Hippocampal formation (tissue), 2 donors: ENCODE results near the gene KIF5A.
"Not testable (repeated sequence)": the region's sequence is repeated elsewhere in the genome, so short reads cannot be mapped to it uniquely, and the experiment has no call there.

Experiments used
- DNase-seq, 2 donors: peaks; one replicate each; lab custom pipeline; 2025; lab: John Stamatoyannopoulos, UW

The KIF5A gene

GRCh38 chr12:57584050-57584449, 34.2 kb downstream of the KIF5A start:
- no peak for DNase-seq

DNA sequence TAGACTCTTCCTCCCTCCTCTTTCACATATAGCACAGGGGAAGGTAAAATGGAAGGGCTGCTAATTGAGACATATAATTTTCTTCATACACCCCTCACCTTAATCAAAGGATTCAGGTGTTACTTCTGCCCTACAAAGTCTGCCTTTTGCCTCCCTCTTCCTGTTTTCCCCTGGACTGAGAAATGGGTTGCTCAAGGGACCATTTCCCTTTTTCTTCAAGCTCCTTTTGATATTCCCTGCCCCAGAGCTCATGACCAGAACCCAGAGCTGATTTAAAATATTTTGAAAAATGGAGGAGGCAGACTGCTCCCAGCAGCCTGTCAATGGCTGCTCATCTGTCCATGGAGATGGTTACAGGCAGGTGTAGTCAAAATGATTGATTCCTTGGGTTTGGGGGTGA, 34.8 kb downstream of the KIF5A start:
- DNase-seq: no peak

DNA sequence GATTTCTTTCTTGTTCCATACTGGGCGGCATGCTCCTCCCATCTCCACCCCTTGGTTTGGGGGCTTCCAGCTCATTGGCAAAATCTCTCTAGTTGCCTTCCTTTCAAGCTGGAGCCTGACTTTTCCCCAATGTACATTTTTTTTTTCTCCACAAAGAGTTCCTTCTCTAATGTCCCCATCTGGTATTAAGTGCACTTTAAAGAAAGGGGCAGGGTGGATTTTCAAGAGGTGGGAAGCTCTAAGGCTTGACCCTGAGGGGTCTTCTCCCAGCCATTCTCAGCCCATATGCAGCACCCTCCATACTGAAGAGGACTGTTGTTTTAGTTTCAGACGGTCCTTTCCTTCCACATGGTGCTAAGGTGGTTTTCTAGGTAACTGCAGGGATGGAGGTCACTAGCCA, 35.3 kb downstream of the KIF5A start:
- no peak for DNase-seq

- peak in 1 of 2 donors; percentile 26 for DNase-seq
Measured at GRCh38 chr12:57586128-57586527, 36.3 kb downstream of the KIF5A start.

- no peak for DNase-seq
Measured at GRCh38 chr12:57586832-57587429, 37.1 kb downstream of the KIF5A start.

- not testable (repeated sequence) for DNase-seq
Measured at GRCh38 chr12:57588951-57589610, 39.2 kb downstream of the KIF5A start.

DNA sequence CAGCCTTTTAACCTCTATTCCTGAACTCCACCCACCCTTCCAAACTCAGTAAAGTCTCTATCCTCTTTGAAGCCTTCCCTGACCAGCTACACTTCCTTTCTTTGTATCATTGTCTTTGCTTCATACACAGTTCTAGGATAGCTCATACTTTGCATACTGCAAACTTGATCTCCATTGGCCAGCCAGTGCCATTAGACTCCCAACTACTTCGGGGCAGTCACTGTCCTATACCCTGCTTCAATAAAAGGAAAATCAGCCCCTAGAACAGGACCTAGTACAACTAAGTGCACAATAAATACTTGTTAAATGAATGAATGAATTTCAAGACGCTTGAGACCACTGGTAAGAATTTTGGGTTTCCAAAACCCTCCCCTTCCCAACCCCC, 40.6 kb downstream of the KIF5A start:
- no peak for DNase-seq

- peak; percentile 68 to 77 for DNase-seq
Measured at GRCh38 chr12:57590864-57591781, 41.3 kb downstream of the KIF5A start, which contains the start of gene PIP4K2C. TSS of gene PIP4K2C (plus strand) at chr12:57591192. CDS start at chr12:57591290, 98 bp downstream.

DNA sequence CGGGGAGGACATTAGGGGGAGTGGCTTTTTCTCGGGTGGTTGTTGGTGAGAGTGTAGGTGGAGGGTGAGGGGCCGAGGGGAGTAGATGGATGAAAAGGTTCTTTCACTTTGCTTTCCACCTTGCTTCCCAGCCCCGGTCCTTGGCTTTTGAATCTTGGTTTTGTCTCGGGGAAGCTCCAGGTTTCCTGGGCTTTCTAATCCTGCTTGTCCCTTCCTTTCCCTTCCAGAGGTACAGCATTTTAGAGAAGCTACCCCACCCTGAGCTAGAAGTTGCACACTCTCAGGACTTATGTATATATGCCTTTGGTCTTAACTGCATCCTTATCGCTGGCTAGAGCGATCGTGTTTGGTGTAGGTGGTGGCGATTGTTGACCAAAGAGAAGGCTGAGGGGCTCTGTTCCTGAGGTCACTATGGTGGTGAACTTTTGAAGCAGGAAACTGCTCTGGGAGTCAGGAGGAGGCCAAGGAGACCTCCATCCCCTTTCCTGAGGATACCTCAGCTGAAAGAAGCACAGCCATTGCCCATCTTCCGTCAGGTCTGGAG, 42.0 kb downstream of the KIF5A start:
- DNase-seq: no peak

GRCh38 chr12:57592551-57593165, 42.8 kb downstream of the KIF5A start:
- DNase-seq: no peak

DNA sequence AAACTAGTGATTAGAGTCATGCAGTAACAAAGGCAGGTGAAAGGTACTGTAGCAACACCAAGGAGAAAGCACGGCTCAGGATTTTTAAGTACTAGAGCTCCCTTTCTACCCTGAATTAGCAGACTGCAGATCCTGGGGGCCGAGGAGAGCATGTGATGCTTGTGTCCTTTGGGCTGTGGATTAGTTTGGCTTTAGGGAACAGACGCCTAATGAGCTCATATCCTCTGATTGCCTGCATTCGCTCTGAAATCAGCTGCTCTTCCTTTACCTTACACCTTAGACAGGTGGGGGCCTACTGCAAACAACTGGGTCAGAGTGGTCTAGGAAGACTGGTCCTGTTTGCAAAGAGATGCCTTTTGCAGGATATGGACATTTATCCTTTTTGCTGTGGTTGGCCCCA, 43.3 kb downstream of the KIF5A start:
- no peak for DNase-seq

DNA sequence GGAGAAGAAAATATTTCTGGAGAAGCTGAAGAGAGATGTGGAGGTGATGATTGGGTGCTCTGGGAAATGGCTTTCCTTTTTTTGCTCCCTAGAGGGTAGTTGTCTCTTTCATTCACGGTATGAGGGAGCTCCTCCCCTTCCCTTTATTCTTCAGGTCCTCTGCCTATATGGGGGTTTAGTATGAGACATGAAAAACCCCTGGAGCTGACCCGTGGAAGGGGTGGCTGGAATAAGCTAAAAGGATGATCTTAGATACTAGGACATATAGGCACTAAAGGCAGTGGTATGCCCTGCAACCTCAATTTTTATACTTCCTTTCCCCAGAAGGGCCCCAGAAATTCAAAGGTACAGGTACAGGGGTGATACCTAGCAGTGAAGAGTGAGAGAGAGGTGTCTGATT, 50.6 kb downstream of the KIF5A start:
- no peak for DNase-seq

- DNase-seq: no peak
Measured at GRCh38 chr12:57602544-57602943, 52.7 kb downstream of the KIF5A start.

DNA sequence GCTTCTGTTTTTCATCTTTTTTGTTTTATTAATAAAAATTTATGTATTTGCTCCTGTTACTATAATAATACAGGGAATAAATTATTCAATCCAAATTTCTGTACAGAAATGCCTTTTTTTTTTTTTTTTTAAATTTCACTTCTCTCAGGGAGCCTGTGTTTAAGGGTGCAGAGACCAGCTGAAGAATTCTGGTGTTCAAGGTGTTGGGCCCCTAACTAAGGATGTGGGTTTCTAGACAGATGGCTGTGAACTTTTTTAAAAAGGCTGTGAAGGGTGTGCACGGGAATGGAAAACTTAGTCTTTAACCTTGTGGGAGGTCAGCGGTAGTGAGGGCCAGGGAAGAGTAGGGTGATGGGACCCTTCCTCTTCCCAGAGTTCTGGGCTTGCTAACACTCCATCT, 53.5 kb downstream of the KIF5A start:
- no peak for DNase-seq

DNA sequence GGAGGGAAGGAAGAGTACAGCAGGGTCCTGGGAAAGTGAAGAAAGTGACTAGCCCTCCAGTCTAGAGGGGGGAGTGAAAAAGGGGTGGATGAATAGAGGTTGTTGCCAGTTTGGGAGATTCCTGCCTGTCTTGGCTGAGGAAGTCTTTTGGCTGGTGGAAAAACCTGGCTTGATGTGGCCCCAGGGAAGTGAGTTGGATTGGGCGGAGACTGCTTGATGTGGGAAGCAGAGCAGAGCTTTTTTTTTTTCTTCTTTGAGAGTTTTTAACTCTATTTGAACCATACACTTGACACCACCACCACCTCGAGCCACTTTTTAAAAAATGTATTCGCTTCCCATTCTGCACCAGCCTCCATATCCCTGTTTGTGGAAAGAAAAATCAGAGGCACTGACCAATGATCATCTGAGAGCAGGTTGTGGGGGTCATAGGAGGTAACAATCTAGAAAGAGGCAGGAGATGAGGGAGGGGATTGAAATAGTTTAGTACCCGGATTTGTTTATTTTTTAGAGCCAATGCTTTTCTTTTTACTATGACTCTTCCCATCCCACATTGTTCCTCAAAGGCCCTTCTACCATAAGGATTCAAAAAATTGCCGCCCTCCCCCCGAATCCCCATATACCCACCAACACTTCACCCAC, 54.1 kb downstream of the KIF5A start:
- DNase-seq: peak; percentile 26 to 45

- peak; percentile 41 to 52 for DNase-seq
Measured at GRCh38 chr12:57604454-57604991, 54.7 kb downstream of the KIF5A start, which contains the start of gene DTX3. TSS of gene DTX3 (plus strand) at chr12:57604824. CDS start at chr12:57606518, 1,694 bp downstream.

- DNase-seq: no peak
Measured at GRCh38 chr12:57604992-57605810, 55.4 kb downstream of the KIF5A start.

DNA sequence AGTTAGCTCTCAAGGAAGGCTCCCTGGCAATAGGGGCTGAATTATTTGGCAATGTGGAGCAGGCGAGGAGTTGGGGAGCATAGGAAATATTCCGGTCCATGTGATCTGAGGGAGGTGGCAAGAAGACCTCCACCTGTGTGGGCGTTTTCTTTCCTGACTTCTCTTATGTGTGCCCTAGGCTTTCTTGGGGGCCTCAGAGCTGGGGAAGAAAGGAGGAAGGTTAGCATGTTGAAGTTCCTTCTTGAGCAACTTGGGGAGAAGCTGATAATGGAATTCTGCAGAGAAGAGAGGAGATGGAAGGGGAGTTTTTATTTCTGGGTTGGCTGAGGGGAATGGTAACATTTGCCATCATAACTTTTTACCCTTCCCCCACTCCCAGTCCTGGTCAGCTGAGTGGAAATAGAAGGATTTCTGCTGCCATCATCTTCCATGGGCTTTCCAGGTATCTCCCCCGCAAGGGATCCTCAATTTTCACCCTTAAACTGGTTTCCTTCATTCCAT, 56.0 kb downstream of the KIF5A start:
- DNase-seq: no peak

GRCh38 chr12:57606399-57606798, 56.6 kb downstream of the KIF5A start:
- no peak for DNase-seq

GRCh38 chr12:57606821-57607220, 57.0 kb downstream of the KIF5A start:
- DNase-seq: no peak
